Kidney (tissue), 14 donors: ENCODE results near the gene TRIM26. TPM values are rescaled to one million over a fixed set of nuclear protein-coding genes. Genes with fewer than 3 reads are reported as not detected.

Experiments
- DNase-seq, 5 donors: peaks; one replicate each; pipeline ENCODE4 v3.0.0-alpha.2; 2013 to 2020
- FAIRE-seq: peaks from 2 replicates; lab custom pipeline; 2012; peaks lifted over from hg19 to GRCh38; lab: Jason Lieb, UNC
- H3K27ac ChIP-seq, 2 donors: one replicate each; pipeline ENCODE4 v1.7.0; 2013; ENCODE audit warnings: low read depth in 2 of 2, low read length in 2 of 2, inconsistent platforms in 1 of 2
- H3K27me3 ChIP-seq: one replicate; pipeline ENCODE4 v1.7.1; 2013; ENCODE audit warnings: low read length, inconsistent platforms; ENCODE audit not compliant: control insufficient read depth, insufficient read depth
- H3K36me3 ChIP-seq, 3 donors: one replicate each; pipeline versions ENCODE4 v1.7.0 to v1.7.1; 2013; ENCODE audit warnings: low read length in 3 of 3, control low read depth in 1 of 3, inconsistent platforms in 1 of 3; ENCODE audit not compliant: insufficient read depth in 3 of 3, control insufficient read depth in 2 of 3
- H3K4me1 ChIP-seq, 3 donors: one replicate each; pipeline versions ENCODE4 v1.7.0 to v1.7.1; 2013; ENCODE audit warnings: low read length in 3 of 3, inconsistent platforms in 1 of 3, low read depth in 1 of 3; ENCODE audit not compliant: control insufficient read depth in 2 of 3, insufficient read depth in 2 of 3
- H3K4me3 ChIP-seq, 3 donors: one replicate each; pipeline versions ENCODE4 v1.7.0 to v1.8.1; 2013; ENCODE audit warnings: low read length in 3 of 3, control low read depth in 1 of 3, inconsistent platforms in 1 of 3
- H3K9ac ChIP-seq, 3 donors: one replicate each; pipeline versions ENCODE4 v1.7.0 to v1.7.1; 2013; ENCODE audit warnings: low read length in 3 of 3, control low read depth in 1 of 3, inconsistent platforms in 1 of 3
- H3K9me3 ChIP-seq, 3 donors: one replicate each; pipeline versions ENCODE4 v1.7.0 to v1.7.1; 2013; ENCODE audit warnings: low read length in 3 of 3, control low read depth in 1 of 3, inconsistent platforms in 1 of 3; ENCODE audit not compliant: control insufficient read depth in 2 of 3, insufficient read depth in 1 of 3
- CTCF ChIP-seq: IDR thresholded peaks from 3 replicates; pipeline ENCODE4 v1.5.1; 2012; ENCODE audit warnings: mild to moderate bottlenecking, moderate library complexity, borderline replicate concordance; ENCODE audit not compliant: insufficient read depth; ENCODE audit errors: extremely low read depth
- intact Hi-C: fragments of 100-400 bp; cut with DNase I; formaldehyde crosslinking; loops from one replicate; pipeline ENCODE4 v1.11.1; 2022
- polyA plus RNA-seq: library from polyadenylated mRNA; stranded (reverse); fragments of 350-450 nt; fragmentation: Illumina TruSeq; extraction: RNeasy Lipid Tissue Mini Kit (QIAGEN cat#74804); gene quantifications from one replicate; pipeline ENCODE4 v1.2.3, GENCODE V29; 2014; ENCODE audit warnings: low read depth, low replicate concordance; ENCODE audit not compliant: insufficient read depth
- total RNA-seq: library from RNA; stranded (reverse); fragmentation: NEBNext Ultra II Directional; extraction: Animal tissue kit (Norgen Biotek cat#: 25700); gene quantifications from one replicate; pipeline ENCODE4 v1.2.1, GENCODE V29; 2021
- donor health status: control.
- donor health status: control.
- donor health status: control.
- donor health status: control.
- donor health status: control.
- donor health status: DM: yes; HTN: yes; CAD: no.
- donor health status: Normal renal cell carcinoma (clear cell type).

TRIM26 gene
- total and polyA plus RNA-seq, 2 donors from 2014 or later: 28.0 to 63.9 TPM

GRCh38 chr6:30135147-30135546 is 78.1 kb downstream of the TRIM26 start:
- Histone ChIP-seq H3K36me3 (no peaks in the 10 kb centered on the region), H3K4me3 (no peak overlapping the region), H3K9me3 (no peaks in the 10 kb centered on the region), H3K9ac (no peak overlapping the region), H3K27me3 (peaks cover 11% of the 10 kb centered on the region), H3K4me1 (peaks cover 0 to 7% (median 0%) of the 10 kb centered on the region in 3 donors), H3K27ac (no peak overlapping the region)
- no peak for TF ChIP-seq CTCF
- intact Hi-C loops: no loop called here
- no peak for FAIRE-seq
- no peak for DNase-seq

Other genes starting within 250 kb of the TRIM26 start
- gene POLR1H, start 152.1 kb downstream of the TRIM26 start, total RNA-seq: 23.3 TPM
- gene POLR1H, start 152.1 kb downstream of the TRIM26 start, polyA plus RNA-seq: 52.8 TPM
- gene PPP1R11, start 146.2 kb downstream of the TRIM26 start, total RNA-seq: 71.6 TPM
- 78.3 TPM for gene PPP1R11, start 146.2 kb downstream of the TRIM26 start, polyA plus RNA-seq
- gene RNF39, start 137.6 kb downstream of the TRIM26 start, total RNA-seq: 1.3 TPM
- not detected for gene RNF39, start 137.6 kb downstream of the TRIM26 start, polyA plus RNA-seq
- gene TRIM31, start 100.3 kb downstream of the TRIM26 start, total RNA-seq: 0.22 TPM
- 0.26 TPM for gene TRIM31, start 100.3 kb downstream of the TRIM26 start, polyA plus RNA-seq
- not detected for gene TRIM40, start 77.3 kb downstream of the TRIM26 start, total RNA-seq
- gene TRIM40, start 77.3 kb downstream of the TRIM26 start, polyA plus RNA-seq: not detected
- 0.79 TPM for gene TRIM10, start 52.2 kb downstream of the TRIM26 start, total RNA-seq
- 1.5 TPM for gene TRIM10, start 52.2 kb downstream of the TRIM26 start, polyA plus RNA-seq
- 2.2 TPM for gene TRIM15, start 49.9 kb downstream of the TRIM26 start, total RNA-seq
- gene TRIM15, start 49.9 kb downstream of the TRIM26 start, polyA plus RNA-seq: 7.1 TPM
- 17.7 TPM for gene TRIM39, start 113.5 kb upstream of the TRIM26 start, total RNA-seq
- gene TRIM39, start 113.5 kb upstream of the TRIM26 start, polyA plus RNA-seq: 8.6 TPM
- gene RPP21, start 131.8 kb upstream of the TRIM26 start, total RNA-seq: 34.5 TPM
- 73.9 TPM for gene RPP21, start 131.8 kb upstream of the TRIM26 start, polyA plus RNA-seq